GM21576 (cell line): Measurements from ENCODE around the gene RASA3.
A peak's percentile ranks its signal among the peaks of the same experiment; 100 is the strongest.

Experiments used
- ATAC-seq: cut with Tn5 transposase; IDR thresholded peaks from one replicate; pipeline ENCODE4 v1.9.1; 2021; ENCODE audit warnings: mild to moderate bottlenecking, moderate library complexity; ENCODE audit not compliant: unreplicated experiment

The RASA3 gene

GRCh38 chr13:114071410-114071809 lies 61.0 kb downstream of the RASA3 start:
- no peak for ATAC-seq

- no peak for ATAC-seq
Observed at GRCh38 chr13:114070098-114070799, 62.2 kb downstream of the RASA3 start.

GRCh38 chr13:114069376-114070097 lies 62.9 kb downstream of the RASA3 start:
- no peak for ATAC-seq

- ATAC-seq = no peak
Observed at GRCh38 chr13:114068656-114069318, 63.6 kb downstream of the RASA3 start.

- peak; percentile 35 for ATAC-seq
Observed at GRCh38 chr13:114067886-114068651, 64.4 kb downstream of the RASA3 start.

GRCh38 chr13:114067381-114067885 lies 65.0 kb downstream of the RASA3 start:
- peak; percentile 55 for ATAC-seq

GRCh38 chr13:114066956-114067355 lies 65.5 kb downstream of the RASA3 start:
- no peak for ATAC-seq

GRCh38 chr13:114065926-114066774 lies 66.3 kb downstream of the RASA3 start:
- ATAC-seq = no peak

- peak; percentile 39 for ATAC-seq
Observed at GRCh38 chr13:114065141-114065925, 67.1 kb downstream of the RASA3 start.

GRCh38 chr13:114064450-114065140 lies 67.8 kb downstream of the RASA3 start:
- ATAC-seq = no peak

- ATAC-seq = no peak
Observed at GRCh38 chr13:114063545-114064449, 68.6 kb downstream of the RASA3 start.

GRCh38 chr13:114062754-114063153 lies 69.7 kb downstream of the RASA3 start:
- ATAC-seq = no peak

- no peak for ATAC-seq
Observed at GRCh38 chr13:114062341-114062740, 70.1 kb downstream of the RASA3 start.

GRCh38 chr13:114061744-114062143 lies 70.7 kb downstream of the RASA3 start:
- ATAC-seq = no peak

- ATAC-seq = no peak
Observed at GRCh38 chr13:114061047-114061446, 71.4 kb downstream of the RASA3 start.

- ATAC-seq = no peak
Observed at GRCh38 chr13:114059946-114060860, 72.2 kb downstream of the RASA3 start.

- ATAC-seq = no peak
Observed at GRCh38 chr13:114059428-114059827, 73.0 kb downstream of the RASA3 start.
